ENCODE data around the gene MATN1.
"Not testable (repeated sequence)": the region's sequence is repeated elsewhere in the genome, so short reads cannot be mapped to it uniquely, and the experiment has no call there.

MATN1 gene

DNA sequence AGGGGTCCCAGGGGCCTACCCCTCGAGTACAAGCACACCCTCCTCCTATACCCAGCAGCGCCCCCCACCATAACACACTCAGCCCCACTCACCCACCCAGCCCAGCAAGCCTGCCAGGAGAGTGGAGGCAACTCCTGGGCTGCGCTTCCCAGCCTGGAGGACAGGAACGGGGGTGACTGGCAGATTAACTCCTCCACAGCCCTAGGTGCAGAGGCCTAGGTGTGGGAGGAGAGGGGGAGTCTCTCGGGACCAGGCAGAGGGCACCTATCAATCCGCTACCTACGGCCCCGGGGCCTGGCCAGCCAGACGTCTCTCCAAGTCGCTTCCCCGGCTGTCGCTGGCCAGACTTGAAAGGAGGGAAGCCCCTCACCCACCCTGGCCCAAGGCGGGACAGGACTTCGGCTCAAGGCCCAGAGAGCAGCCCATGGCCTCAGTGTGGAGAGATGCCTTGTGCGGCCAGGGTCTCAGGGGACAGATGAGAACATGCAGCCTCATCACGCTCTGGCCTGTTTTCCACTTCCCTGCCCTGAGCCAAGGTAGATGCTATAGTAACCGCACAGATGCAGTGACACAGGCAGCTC, 24.9 kb downstream of the MATN1 start:
- DNase-seq (ENCODE audit: low read depth, low spot score), result no peak

DNA sequence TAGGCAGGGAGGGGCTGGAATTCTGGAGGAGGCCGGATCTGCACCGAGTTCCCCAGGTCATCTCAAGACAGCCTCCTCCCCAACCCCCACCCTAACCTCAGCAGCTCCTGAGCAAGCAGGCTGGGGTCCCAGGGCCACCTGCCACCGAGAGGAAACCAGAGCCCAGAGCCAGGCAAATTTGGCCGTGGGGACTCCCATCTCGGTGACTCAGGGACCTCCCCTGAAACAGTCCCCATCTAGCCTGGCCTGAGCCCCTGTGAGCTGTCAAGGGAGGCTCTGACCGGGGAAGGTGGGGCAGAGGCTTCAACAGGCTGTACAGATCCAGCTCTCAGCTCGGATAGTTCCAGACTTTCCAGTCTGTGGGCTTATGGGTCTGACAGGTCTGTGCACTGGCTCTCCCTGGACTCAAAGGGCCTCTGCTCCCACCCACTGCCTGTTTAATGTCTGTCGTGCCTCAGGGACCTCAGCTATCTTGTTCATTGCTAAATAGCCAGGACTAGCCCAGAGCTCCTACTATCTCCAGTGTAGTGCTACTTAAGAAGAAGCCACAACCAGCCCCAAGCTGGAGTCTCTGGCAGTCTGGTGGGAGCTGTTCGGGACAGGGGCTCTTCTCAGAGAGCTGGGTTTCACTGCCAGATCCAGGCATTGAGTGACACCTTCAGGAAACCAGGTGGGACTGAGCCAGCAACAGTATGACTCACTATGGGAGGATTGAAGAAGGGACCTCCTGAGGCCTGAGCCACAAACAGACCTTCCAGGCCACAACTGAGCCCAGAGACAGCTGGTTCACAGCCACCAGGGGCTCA, 25.6 kb downstream of the MATN1 start:
- DNase-seq (ENCODE audit: low read depth, low spot score), result peak; percentile 47

GRCh38 chr1:30696831-30697230, 26.6 kb downstream of the MATN1 start:
- no peak for DNase-seq (ENCODE audit: low read depth, low spot score)

DNA sequence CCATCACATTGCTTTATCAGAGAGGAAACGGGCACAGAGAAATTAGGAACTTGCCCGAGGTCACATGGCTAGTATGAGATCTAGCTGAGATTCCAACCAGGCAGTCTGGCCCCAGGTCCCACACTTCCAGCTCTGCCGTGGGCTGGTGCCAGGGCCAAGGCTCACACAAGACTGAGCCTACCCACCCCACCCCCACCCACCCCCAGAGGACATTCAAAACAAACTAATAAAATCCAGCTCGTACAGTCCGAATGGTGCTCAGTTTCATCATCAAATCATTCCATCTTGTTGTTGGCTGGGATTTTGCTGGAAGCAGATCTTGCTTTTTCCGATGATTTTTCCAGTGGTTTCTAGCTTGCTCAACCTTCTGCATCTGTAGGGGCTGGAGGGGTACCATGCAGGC, 27.9 kb downstream of the MATN1 start:
- DNase-seq (ENCODE audit: low read depth, low spot score), result no peak

GRCh38 chr1:30694280-30695175, 28.9 kb downstream of the MATN1 start:
- DNase-seq (ENCODE audit: low read depth, low spot score), result no peak

GRCh38 chr1:30693822-30694221, 29.6 kb downstream of the MATN1 start:
- no peak for DNase-seq (ENCODE audit: low read depth, low spot score)

DNA sequence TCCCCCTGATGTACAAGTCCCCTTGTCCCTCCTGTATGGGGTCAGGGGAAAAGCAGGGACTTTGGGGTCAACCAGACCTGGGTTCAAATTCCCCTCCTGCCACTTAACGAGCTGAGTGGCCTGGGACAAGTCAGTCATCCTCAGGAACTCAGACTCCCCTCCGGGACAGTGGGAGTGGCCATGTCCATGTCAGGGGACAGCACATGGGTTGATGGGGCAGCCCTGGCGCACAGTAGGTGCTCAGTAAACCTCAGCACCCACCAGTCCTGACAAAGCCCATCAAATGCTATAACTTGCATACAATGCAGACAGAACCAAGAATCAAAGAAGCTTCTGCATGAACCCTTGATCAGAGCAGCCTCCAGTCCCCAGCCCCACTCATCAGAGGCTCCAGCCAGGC, 30.0 kb downstream of the MATN1 start:
- no peak for DNase-seq (ENCODE audit: low read depth, low spot score)

DNA sequence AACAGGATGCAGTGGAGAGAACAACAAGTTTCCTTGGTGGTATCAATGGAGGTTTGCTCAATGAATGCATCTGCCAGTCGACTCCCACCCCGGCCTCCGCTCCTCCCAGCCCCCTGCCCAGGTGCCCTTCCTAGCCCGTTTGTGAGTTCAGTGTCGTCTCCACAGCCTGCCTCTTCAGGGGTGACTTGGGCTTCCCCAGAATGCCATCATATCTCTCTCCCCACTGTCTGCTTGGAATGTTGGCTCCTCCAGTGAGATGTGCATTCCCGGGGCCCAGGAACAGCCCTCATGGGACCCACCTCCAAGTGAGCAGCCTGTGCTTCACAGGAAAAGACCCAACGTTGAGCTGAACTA, 30.5 kb downstream of the MATN1 start:
- DNase-seq (ENCODE audit: low read depth, low spot score), result no peak

GRCh38 chr1:30692201-30692947, 31.0 kb downstream of the MATN1 start:
- DNase-seq (ENCODE audit: low read depth, low spot score), result no peak

- DNase-seq (ENCODE audit: low read depth, low spot score), result no peak
Observed at GRCh38 chr1:30691480-30691879, 31.9 kb downstream of the MATN1 start.

DNA sequence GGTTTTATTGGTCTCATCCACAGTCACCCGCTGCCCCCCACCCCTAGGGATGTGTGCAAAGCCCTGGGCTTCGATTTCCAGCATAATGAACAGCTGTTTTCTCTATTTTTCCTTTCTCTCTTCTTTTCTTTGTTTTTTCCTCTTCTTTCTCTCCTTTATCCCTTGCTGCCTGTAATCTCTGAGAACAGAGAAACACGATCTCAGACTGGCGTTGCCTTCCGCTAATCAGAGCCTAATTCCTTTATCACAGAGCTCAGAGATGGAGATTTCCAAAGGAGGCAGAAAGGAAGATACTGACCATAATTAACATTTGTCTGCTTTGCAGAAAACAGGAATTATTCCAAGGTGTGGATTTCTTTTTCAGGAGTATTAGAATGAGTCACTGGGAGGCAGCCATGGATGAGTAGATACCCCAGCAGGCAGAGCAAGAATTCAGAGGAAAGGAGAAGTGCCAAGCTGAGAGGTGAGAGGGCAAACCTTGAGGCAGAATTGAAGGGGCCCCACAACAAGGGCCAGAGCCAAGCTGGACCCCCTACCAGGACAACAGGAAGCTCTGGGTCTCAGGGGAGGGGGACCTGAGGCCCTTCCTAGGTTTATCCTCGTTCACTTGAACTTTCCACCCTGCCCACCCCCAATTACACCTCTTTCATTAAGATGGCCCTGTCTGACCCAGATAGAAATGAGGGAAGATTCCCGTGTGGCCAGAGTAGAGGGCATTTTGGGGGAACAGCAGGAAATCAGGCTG, 33.3 kb downstream of the MATN1 start:
- no peak for DNase-seq (ENCODE audit: low read depth, low spot score)

GRCh38 chr1:30688920-30689794, 34.2 kb downstream of the MATN1 start:
- no peak for DNase-seq (ENCODE audit: low read depth, low spot score)

GRCh38 chr1:30688516-30688915, 34.9 kb downstream of the MATN1 start:
- DNase-seq (ENCODE audit: low read depth, low spot score), result not testable (repeated sequence)

- no peak for DNase-seq (ENCODE audit: low read depth, low spot score)
Observed at GRCh38 chr1:30687886-30688285, 35.5 kb downstream of the MATN1 start.

DNA sequence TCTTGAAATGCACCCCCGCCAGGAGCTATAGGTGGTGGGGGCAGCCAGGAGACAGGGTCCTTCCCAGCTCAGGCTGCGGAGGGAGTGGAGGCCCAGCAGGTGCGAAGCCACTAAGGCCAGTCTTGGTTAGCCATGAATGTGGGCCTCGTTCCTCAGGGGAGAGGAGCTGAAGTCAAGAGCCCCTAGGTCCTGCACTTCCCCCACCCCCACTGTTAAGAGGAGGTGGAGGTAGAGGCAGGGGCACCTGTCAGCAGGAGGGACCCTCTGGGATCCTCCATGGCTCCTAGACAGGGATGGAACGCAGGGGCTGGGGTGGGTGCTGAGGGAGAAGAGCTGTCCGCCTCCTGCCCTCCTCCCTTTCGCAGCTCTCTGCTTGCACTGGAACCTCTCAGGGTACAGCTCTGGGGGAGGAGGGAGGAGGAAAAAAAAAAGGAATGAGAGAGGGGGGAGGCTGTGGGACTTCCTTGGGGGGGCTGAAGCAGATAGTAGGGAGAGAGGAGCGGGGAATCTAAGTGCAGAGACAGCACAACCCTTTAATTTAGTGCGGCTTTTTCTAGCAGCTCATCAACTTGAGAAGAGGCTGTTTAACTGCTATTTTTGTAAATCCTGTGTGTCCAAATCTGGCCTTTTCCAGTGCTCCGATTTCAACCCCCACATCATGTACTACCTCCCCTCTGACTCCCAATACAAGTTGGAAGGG, 37.0 kb downstream of the MATN1 start:
- DNase-seq (ENCODE audit: low read depth, low spot score), result no peak

GRCh38 chr1:30685796-30686165, 37.6 kb downstream of the MATN1 start:
- DNase-seq (ENCODE audit: low read depth, low spot score), result no peak

GRCh38 chr1:30684881-30685795, 38.2 kb downstream of the MATN1 start:
- no peak for DNase-seq (ENCODE audit: low read depth, low spot score)

GRCh38 chr1:30684259-30684658, 39.1 kb downstream of the MATN1 start:
- no peak for DNase-seq (ENCODE audit: low read depth, low spot score)
